Esophagus muscularis mucosa (tissue), 4 donors: Measurements from ENCODE around the gene ABCD3. TPM values are rescaled to one million over a fixed set of nuclear protein-coding genes. Genes with fewer than 3 reads are reported as not detected.

Source experiments
- DNase-seq: peaks from one replicate; pipeline ENCODE4 v3.0.0-alpha.2; 2017; ENCODE audit errors: extremely low spot score
- H3K27ac ChIP-seq, 4 donors: fragments of 200-600 bp; sonication (generic); replicated peaks in 1 of 4; 1 replicate in 3 of 4; 2 replicates in 1 of 4; pipeline ENCODE4 v1.5.1; 2016 to 2019; ENCODE audit warnings: mild to moderate bottlenecking in 1 of 4
- H3K27me3 ChIP-seq, 4 donors: fragments of 200-600 bp; sonication (generic); one replicate each; pipeline versions ENCODE4 v1.5.1 to v1.6.0; 2016 to 2019
- H3K36me3 ChIP-seq, 4 donors: fragments of 200-600 bp; sonication (generic); one replicate each; pipeline ENCODE4 v1.5.1; 2016 to 2019
- H3K4me1 ChIP-seq, 4 donors: fragments of 200-600 bp; sonication (generic); one replicate each; pipeline ENCODE4 v1.5.1; 2016 to 2019
- H3K4me3 ChIP-seq, 4 donors: fragments of 200-600 bp; sonication (generic); 1 replicate in 2 of 4; 2 replicates in 2 of 4; pipeline ENCODE4 v1.5.1; 2016 to 2019; ENCODE audit warnings: mild to moderate bottlenecking in 4 of 4, moderate library complexity in 1 of 4
- H3K9me3 ChIP-seq, 4 donors: fragments of 200-600 bp; sonication (generic); 1 replicate in 3 of 4; 2 replicates in 1 of 4; pipeline ENCODE4 v1.5.1; 2016 to 2019
- EP300 ChIP-seq: sonication (generic); formaldehyde crosslinking; IDR thresholded peaks from one replicate; pipeline ENCODE4 v1.6.1; 2017; ENCODE audit warnings: antibody characterized with exemption
- POLR2A ChIP-seq: fragments of 450-650 bp; IDR thresholded peaks from one replicate; pipeline ENCODE4 v1.6.1; 2017; ENCODE audit warnings: antibody characterized with exemption, moderate library complexity, mild to moderate bottlenecking, low read depth
- POLR2AphosphoS5 ChIP-seq, 2 donors: sonication (generic); formaldehyde crosslinking; IDR thresholded peaks; one replicate each; pipeline ENCODE4 v1.6.1; 2017; ENCODE audit warnings: antibody characterized with exemption in 2 of 2
- WGBS: methylation state at CpG from one replicate; pipeline ENCODE4 v1.1.5; 2018; 5-methylcytosine and 5-hydroxymethylcytosine counted together
- intact Hi-C: fragments of 100-400 bp; cut with DNase I; formaldehyde crosslinking; loops from one replicate; pipeline ENCODE4 v1.15.1; 2023
- total RNA-seq, 4 donors: library from RNA; depleted of rRNA; stranded (reverse); fragments of >200 nt; gene quantifications; one replicate each; pipeline versions ENCODE4 v1.1.0 to v1.2.1, GENCODE V29; 2016
- TF ChIP-seq, protein P1 (sequence below), 3 experiments: fragments of 200-600 bp in 2 of 3; fragments of 450-650 bp in 1 of 3; sonication (generic) in 2 of 3; IDR thresholded peaks; one replicate each; pipeline ENCODE4 v1.5.1; 2017 to 2019; ENCODE audit warnings: antibody characterized with exemption in 3 of 3, mild to moderate bottlenecking in 2 of 3, moderate library complexity in 1 of 3

Gene ABCD3
- total RNA-seq, 4 donors from 2014 or later = 25.0 to 59.4 (median 27.9) TPM

DNA sequence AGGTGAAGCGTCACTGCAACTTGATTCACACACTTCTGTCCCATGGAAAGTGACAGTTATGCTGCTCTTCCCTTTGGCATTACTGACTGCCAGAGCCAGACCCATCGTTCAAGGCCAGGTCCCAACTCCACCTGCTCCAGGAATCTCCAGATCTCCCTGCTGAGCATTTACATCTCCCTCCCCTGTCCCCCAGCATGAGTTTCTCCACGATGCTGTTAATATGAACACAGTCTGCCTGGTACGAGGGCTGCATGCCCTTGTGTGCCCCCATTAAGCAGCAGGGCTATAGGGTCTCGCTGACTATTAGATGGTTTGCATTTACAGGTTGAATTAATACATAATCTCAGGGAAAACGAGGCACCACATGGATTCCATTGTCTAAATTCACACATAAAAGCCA, 119.1 kb downstream of the ABCD3 start:
- Histone ChIP-seq H3K9me3 (no peaks in the 10 kb centered on the region), H3K4me3 (peak overlapping the region in 1 of 4 donors; percentile 23), H3K4me1 (peaks cover 9 to 27% (median 23%) of the 10 kb centered on the region in 4 donors), H3K36me3 (peaks cover 0 to 25% (median 12%) of the 10 kb centered on the region in 4 donors), H3K27me3 (peaks cover 0 to 7% (median 0%) of the 10 kb centered on the region in 4 donors), H3K27ac (no peak overlapping the region)
- no peak for DNase-seq
- intact Hi-C loops = no loop called here
- TF ChIP-seq EP300 = no peak
- no peak for TF ChIP-seq POLR2AphosphoS5 (IDR thresholded peaks at IDR 0.05)
- no peak for TF ChIP-seq POLR2A
- TF ChIP-seq, protein P1, sequence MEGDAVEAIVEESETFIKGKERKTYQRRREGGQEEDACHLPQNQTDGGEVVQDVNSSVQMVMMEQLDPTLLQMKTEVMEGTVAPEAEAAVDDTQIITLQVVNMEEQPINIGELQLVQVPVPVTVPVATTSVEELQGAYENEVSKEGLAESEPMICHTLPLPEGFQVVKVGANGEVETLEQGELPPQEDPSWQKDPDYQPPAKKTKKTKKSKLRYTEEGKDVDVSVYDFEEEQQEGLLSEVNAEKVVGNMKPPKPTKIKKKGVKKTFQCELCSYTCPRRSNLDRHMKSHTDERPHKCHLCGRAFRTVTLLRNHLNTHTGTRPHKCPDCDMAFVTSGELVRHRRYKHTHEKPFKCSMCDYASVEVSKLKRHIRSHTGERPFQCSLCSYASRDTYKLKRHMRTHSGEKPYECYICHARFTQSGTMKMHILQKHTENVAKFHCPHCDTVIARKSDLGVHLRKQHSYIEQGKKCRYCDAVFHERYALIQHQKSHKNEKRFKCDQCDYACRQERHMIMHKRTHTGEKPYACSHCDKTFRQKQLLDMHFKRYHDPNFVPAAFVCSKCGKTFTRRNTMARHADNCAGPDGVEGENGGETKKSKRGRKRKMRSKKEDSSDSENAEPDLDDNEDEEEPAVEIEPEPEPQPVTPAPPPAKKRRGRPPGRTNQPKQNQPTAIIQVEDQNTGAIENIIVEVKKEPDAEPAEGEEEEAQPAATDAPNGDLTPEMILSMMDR (IDR thresholded peaks at IDR 0.05) = no peak
- 87% methylated on average over 5 of the region's 6 CpGs for WGBS

DNA sequence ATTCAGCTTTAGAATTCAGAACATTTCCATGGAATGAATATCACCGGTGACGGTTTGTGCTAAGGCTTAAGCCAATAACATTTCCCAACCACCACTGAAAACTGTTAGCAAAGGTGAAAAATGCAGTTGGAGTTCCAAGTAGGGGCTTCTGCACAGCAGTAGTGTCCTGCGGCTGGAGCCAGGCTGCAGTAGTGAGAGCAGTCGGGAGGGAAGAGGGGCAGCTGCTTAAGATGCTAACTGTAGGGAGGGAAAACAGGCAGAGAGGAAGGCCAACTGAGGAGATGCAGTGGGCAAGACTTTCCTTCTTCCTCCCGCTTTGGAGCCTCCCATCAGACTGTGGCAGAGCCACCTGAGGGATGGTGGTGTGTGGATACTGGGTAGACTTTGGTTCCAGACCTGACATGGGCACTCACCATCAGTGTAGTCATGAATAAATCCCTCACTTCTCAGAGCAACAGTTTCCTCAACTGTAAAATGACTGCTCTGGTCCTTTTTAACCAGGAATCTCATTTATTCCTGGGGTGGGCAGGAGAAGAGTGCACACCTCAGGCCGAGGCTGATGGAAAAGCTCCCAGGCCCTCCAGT, 120.1 kb downstream of the ABCD3 start:
- H3K27ac ChIP-seq = peak overlapping the region in 3 of 4 donors; percentile 26 to 29 (median 27)
- TF ChIP-seq, protein P1 (IDR thresholded peaks at IDR 0.05) = peak in 1 of 3 experiments; percentile 3
- no peak for TF ChIP-seq POLR2AphosphoS5 (IDR thresholded peaks at IDR 0.05)
- H3K27me3 ChIP-seq = peaks cover 0 to 7% (median 0%) of the 10 kb centered on the region in 4 donors
- WGBS = 70% methylated on average over 6 of the region's 6 CpGs
- no peaks in the 10 kb centered on the region for H3K9me3 ChIP-seq
- H3K36me3 ChIP-seq = peaks cover 0 to 15% (median 10%) of the 10 kb centered on the region in 4 donors
- intact Hi-C loops = no loop called here
- DNase-seq = no peak
- H3K4me1 ChIP-seq = peaks cover 17 to 38% (median 33%) of the 10 kb centered on the region in 4 donors
- H3K4me3 ChIP-seq = peak overlapping the region; percentile 21 to 78 (median 48)

DNA sequence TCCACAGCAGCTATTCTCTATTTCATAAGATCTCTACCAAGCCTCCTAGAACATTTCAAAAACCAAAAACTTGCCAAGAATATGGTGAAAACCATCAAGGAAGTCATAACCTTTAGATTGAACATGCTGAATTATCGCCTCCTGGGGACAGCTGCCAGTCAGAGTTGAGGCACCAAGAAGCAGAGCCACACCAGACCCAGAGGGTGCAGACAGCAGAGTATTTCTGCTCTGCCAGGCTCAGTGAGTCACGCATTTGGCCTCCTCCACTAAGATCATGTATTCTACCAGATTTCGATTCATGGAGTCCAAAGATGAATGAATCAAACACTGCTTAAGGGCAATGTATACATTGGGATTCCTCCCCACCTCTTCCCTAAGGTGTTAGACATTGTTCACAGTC, 121.3 kb downstream of the ABCD3 start:
- peaks cover 24 to 49% (median 41%) of the 10 kb centered on the region in 4 donors for H3K4me1 ChIP-seq
- H3K9me3 ChIP-seq = no peaks in the 10 kb centered on the region
- peaks cover 0 to 7% (median 0%) of the 10 kb centered on the region in 4 donors for H3K27me3 ChIP-seq
- peaks cover 0 to 14% (median 8%) of the 10 kb centered on the region in 4 donors for H3K36me3 ChIP-seq
- peak overlapping the region in 2 of 4 donors; percentile 15 to 88 for H3K27ac ChIP-seq
- TF ChIP-seq POLR2AphosphoS5 (IDR thresholded peaks at IDR 0.05) (no peak), POLR2A (no peak), EP300 (no peak)
- TF ChIP-seq, protein P1 (IDR thresholded peaks at IDR 0.05) = no peak
- intact Hi-C loops = no loop called here
- peak overlapping the region; percentile 0 to 78 (median 42) for H3K4me3 ChIP-seq
- WGBS = 74% methylated on average over 2 of the region's 3 CpGs
- DNase-seq = no peak

DNA sequence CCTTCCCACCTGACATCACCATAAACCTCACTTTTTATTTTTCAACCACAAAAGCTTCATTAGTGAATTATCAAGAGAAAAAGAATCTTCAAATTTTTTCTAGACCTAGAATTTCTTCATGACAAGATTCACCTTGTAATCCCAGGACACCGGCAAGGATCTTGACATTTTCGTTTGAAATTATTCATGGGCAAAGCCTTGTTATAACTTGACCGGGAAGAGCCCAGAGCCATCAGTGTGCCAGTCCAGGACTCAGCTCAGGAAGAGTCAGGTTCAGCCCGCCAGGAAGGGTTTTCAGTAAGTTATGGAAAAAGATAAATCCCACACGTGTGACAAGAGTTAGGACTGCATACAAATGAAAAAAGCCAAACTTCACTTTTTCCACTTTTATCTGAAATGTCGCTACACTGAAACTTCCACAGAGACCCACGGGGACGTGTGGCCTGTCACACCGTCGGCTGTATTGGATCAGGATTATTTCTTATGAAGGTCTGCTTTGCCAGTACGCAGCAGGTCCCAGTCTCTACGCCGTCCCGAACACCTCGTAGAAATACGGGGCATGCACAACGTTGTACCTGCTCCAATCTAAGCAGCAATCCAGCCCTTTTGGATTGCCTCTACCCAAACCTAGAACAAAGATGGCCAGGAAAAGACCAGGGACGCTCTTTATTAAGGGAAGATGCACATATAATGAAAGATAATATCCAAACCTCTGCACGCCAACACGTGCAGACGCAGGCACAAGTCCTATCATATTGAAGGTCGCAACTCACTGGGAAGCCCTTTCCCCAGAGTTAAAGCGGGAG, 122.5 kb downstream of the ABCD3 start:
- peak overlapping the region; percentile 63 to 88 (median 74) for H3K4me3 ChIP-seq
- peaks cover 0 to 7% (median 0%) of the 10 kb centered on the region in 4 donors for H3K27me3 ChIP-seq
- peaks cover 33 to 56% (median 45%) of the 10 kb centered on the region in 4 donors for H3K4me1 ChIP-seq
- 55% methylated on average over 20 of the region's 23 CpGs for WGBS
- no peaks in the 10 kb centered on the region for H3K9me3 ChIP-seq
- H3K36me3 ChIP-seq = peaks cover 0 to 4% (median 2%) of the 10 kb centered on the region in 4 donors
- peak overlapping the region; percentile 83 to 89 (median 88) for H3K27ac ChIP-seq
- intact Hi-C loops = no loop called here
- TF ChIP-seq, protein P1 (IDR thresholded peaks at IDR 0.05) = no peak
- TF ChIP-seq EP300 (no peak), POLR2AphosphoS5 (IDR thresholded peaks at IDR 0.05) (no peak), POLR2A (no peak)
- no peak for DNase-seq
